ENCODE data around the gene MAP3K7CL.

GRCh38 chr21:29193072-29193471 is 62.6 kb downstream of the MAP3K7CL start:
- no peak for TF ChIP-seq HDGF (IDR thresholded peaks at IDR 0.05; ENCODE audit: borderline replicate concordance)
- no peak for TF ChIP-seq SP1 (IDR thresholded peaks at IDR 0.05)
- TF ChIP-seq PKNOX1 (IDR thresholded peaks at IDR 0.05): no peak
- TF ChIP-seq FOXM1 (IDR thresholded peaks at IDR 0.05; ENCODE audit: borderline replicate concordance): no peak
- no peak for TF ChIP-seq ELF4 (IDR thresholded peaks at IDR 0.05)
- TF ChIP-seq FOXK2 (IDR thresholded peaks at IDR 0.05): no peak
- TF ChIP-seq SUZ12 (IDR thresholded peaks at IDR 0.05): no peak
- TF ChIP-seq LEF1 (IDR thresholded peaks at IDR 0.05; ENCODE audit: borderline replicate concordance): no peak
- no peak for TF ChIP-seq BHLHE40 (IDR thresholded peaks at IDR 0.05; ENCODE audit: borderline replicate concordance)
- no peak for TF ChIP-seq NFRKB (IDR thresholded peaks at IDR 0.05)

Measured in HEK293T (cell line).